ENCODE measurements around the gene MALRD1.

MALRD1 gene

DNA sequence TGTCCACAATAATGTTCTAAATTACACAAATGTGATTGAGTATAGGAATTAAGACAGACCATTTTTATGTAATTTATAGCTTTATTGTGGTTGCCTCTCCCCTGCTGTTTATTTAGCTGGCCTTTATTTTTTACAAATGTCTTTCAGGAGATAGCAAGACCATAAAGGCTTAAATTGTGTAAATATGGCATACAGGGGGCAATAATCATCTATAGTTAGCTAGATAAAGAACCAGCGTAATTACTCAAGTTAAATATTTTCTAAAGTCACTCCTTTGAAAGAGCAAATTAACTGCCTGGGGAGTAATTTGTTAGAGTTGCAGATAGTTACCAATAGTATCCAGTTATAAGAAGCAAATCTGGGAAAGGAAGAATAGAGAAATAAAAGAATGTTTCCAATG, at the start of gene MALRD1:
Gene MALRD1 (plus strand): TSS at position 313 of the 400 bp plus-strand sequence. CDS start 138 bp downstream, outside the sequence.
- DNase-seq, result no peak

DNA sequence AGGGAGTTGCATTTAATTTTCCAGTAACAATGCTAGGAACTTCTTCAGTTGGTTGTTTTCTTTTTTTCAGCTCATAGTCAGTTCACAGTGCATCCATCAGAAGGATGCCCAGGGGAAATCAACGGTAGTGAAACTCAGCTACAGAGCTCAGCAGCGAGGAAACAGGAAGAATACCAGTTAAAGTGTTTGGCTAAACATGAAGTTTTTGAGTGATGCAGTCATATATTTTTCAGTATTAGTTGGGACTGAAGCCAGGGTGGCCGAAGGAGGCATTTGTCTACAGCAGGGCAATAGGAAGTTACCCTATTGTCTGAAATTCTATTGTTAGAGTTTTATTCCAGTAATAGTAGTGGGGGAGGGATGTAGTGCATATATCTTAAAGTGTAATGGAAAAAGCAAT, 45.3 kb upstream of the MALRD1 start:
- DNase-seq, result no peak

DNA sequence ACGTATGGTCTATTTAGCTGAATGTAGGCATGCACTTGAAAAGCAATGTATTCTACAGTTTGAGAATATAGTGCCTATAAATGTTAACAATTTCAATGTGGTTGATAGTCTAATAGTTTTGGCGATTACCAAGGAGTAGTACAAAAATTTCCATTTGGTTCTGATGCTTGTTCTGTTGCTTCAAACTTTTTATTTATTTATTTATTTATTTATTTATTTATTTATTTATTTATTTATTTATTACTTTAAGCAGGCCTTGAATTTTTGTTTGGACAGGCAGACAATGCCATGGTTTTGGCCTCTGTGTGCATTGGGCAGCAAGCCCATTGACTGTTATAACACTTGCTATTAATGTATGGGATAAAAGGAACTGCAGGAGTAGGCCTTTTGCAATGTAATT, 36.5 kb upstream of the MALRD1 start:
- no peak for DNase-seq

DNA sequence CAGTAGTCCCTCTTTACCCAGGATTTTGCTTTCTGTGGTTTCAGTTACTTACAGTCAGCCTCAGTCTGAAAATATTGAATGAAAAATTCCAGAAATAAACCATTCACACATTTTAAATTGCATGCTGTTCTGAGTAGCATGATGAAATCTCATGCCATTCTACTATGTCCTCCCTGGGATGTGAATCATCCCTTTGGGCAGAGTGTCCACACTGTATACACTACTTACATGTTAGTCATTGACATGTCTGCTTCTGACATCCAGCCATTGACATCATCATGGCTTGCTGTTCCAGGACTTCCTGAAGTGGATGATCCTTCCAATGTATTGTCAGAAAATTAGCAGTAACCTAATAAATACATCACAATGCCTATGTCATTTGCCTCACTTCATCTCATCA, 34.6 kb upstream of the MALRD1 start:
- no peak for DNase-seq

DNA sequence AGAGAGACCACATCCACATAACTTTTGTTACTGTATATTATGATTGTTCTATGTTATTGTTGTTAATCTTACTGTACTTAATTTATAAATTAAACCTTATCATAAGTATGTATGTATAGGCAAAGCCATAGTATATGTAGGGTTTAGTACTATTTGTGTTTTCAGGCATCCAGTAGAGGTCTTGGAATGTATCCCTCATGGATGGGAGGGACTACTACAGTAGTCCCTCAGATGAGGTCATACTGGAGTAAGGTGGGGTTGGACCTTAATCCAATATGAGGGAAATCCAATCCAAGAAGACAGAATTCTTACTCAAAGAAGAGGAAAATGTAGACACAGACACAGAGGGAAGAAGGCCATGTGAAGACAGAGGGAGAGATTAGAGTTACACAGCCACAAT, 34.1 kb upstream of the MALRD1 start:
- no peak for DNase-seq

DNA sequence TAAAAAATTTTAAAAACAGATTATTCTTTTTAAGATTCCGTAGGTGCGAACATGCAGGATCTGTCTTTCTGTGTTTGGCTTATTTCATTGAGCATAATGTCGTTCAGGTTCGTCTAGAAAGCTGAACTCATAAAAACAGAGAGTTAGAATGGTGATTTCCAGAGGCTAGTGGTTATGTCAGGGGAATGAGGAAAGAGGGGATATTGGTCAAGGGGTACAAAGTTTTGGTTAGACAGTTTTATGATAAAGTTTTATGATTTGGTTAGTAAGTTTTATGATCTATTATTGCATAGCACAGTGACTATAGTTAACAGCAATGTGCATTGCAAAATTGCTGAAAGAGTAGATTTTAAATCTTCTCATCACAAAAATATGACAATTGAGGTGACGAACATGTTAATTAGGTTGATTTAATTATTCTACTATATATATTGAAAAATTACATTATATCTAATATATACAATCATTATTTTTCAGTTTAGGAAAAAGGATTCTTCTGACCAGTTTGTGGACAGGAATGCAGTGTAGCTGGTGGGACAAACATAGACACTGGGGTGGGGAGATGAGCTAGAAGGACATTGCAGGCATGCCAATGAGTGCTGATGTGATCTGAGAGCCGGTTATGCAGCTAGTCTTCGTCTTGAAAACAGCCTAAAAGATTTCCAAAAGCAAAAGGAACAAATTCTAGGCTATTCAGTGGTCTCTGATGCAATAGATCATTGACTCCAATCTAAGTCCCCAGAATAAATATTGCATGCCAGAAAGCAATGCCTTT, 31.3 kb upstream of the MALRD1 start:
- no peak for DNase-seq

DNA sequence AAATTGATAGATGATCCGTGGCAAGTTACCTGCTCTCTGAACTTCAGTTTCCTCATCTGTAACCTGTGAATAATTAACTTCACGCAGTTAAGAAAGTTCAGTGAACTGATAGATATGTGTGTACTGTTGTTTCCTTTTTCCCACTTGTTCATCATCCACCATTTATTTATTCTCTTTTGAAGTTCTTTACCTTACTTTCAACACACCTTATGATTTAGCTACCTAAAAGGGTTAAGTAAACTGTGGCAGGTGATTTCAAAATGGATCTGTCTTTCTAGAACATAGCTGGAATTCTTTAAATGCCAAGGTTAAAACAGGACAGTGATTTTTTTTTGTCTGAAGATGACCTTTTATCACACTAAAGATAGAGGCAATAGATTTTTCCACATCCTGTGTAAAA, 27.4 kb upstream of the MALRD1 start:
- no peak for DNase-seq

DNA sequence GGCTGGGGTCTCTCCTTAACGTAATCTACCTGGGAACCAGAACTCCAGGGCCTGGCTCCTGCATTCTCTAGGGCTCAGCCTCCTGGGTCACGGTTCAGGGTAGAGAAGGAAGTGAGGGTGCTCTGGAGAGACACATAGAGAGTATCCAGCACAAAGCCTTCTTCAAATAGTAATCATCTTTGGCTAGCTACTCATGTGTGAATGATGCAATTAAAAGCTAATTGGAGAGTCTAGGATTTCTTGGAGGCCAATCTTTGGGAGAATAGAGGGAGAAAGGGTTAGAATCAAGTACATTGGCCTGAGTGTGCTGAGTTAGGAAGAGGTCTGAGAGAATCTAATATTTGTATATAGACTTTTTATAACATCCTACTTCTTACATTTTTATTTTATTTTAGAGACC, 24.0 kb upstream of the MALRD1 start:
- DNase-seq, result no peak

DNA sequence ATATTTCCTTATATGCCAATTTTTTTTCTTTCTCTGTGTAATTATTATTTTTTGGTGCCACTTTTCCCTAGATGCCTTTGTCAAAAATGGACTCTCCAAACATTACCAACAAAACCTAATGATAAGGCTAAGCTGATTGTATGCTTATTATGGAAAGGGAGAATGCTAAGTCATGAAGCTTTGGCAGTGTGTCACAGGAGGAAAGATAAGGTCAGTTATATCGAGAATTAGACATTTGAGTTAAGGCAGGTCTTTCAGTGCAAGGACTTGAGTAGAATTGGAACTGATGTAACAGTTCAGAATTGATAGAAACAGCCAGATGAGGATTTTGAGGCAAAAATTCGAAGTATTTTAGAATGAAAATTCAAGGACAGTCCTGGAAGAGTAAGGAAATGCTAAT, 16.8 kb upstream of the MALRD1 start:
- no peak for DNase-seq

DNA sequence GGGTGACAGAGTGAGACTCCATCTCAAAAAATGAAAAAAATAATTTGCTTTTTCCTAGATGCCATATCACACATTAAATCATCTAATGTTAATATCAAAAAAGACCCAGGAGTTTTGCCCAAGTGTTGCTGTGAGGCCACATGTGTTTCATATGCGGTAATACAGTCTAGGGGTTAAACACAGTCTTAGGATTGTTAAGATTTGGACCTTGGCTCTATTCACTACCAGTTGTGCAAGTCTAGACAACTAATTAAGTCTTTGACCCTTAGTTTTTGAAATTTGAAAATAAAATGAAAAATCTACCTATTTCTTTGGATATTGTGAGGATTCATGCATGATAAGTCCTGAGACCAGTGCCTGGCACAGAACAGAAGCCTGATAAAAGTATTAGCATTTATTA, 14.9 kb upstream of the MALRD1 start:
- DNase-seq, result no peak

DNA sequence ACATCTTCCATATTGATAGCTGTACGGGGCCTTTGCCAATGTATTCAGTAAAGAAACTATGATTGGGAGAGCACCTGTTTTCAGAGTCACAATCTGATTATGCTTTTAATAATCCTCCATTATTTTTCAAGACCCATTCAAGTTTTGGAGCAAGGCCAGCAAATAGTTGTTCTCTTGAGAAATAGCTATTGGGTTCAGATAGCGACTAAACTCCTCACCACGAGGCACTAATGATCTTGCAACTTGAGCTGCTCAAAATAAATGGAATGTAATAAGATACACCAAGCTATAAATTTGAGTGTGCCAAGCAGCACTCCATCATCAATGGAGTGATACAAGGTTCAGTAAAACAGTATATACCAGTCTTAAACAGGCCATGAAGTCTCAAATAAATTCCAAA, 7.4 kb upstream of the MALRD1 start:
- no peak for DNase-seq

DNA sequence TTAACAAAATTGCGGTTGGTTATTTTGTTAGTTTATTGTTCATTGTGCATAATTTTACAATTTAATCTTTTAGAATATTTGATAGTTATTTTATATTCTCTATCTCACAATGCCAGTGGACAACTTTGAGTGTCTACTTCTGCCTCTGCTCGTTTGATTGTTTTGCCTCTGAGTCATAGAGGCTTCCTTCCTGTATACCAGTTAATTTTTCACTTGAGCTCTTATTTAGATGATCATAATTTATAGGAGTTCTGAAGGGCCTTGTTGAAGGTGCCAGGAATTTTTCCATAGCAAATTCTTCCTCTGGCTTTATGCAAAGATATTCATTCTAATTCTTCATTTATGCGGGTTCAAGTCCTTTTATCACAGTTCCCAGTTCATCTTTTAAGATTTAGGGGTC, 5.2 kb upstream of the MALRD1 start:
- DNase-seq, result no peak

DNA sequence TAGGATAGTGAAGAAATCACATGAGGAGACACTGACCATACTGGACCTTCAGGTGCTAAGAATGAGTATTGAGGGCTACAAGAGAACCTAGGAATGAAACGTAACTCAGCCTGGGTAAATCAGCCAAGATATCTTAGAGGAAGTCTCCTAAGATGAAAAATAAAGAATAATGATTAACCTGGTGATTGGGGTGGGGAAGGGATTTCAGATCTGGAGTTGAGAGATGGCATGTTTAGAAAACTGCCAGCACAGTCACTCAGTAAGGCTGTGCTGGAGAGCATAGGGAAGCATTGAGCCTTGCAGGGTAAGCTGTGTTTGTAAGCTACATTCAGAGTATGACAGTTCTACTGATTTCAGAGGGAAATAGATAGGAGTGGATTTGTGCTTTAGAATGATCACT, 1.9 kb upstream of the MALRD1 start:
- DNase-seq, result no peak

DNA sequence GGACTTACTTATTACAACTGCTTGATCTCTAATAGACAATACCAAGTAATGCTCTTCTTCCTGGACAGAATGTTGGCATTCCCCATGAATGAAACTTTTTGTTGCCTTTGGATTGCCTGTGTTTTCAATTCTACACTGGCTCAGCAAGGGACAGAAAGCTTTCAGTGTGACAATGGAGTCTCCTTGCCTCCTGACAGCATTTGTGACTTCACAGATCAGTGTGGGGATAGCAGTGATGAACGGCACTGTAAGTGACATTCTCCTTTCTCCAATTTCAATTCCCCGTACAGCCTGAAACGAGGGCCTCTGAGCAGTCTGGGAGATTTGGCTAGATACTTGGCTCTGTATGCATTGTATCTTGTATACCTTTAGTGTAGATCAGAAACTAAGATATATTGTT, 290 bp downstream of the MALRD1 start:
- no peak for DNase-seq

DNA sequence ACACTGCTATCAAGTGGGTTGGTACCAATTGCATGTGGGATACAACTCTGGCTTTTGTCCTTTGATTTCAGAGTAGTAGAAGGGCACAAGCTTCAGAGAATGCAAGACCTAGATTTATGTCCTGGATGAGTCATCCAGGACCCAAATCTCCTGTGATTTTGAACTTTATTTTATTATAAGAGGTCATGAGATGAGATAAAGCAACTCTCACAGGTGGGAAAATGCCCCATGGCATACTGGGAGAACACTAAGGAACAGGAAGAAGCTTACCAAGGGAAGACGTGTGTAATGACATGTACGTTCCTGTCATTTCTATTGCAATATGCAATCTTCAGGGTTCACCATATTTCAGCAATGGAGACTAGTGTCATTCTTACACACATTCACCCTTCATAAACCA, 966 bp downstream of the MALRD1 start:
- DNase-seq, result no peak

DNA sequence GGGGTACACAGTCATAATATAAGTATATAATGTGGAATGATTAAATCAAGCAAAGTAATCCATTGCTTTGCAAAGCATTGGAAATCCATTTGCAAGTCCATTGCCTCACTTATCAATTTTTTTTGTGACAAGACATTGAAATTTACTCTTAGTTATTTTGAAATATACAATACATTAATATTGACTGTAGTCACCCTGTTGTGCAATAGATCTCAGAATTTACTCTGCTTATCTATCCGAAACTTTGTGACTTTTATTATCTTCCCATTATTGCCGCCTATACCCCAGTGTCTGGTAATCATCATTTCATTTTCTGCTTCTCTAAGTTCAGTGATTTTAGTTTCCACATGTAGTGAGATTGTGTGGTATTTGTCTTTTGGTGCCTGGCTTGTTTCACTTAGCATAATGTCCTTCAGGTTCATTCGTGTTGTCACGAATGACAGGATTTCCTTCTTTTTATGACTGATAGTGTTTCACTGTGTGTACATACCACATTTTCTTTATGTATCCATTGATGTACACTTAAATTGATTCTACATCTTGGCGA, 5.8 kb downstream of the MALRD1 start:
- no peak for DNase-seq

DNA sequence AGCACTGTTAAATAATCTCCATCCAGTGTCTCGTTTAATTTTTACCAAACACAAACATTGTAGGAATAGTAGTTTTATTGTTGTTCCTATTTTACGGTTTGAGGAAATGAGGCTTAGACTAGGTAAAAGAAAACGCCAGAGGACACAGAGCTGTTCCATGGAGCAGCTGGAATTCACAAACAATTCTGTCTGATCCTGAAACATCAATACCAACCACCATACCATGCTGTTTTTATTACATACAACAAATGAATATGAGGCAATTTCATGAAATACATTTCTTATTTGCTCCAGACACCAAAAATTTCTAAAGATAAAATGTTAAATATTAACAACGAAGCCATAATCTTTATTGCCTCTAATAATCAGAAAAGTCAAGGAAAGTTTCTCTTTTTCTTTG, 9.4 kb downstream of the MALRD1 start:
- DNase-seq, result no peak

DNA sequence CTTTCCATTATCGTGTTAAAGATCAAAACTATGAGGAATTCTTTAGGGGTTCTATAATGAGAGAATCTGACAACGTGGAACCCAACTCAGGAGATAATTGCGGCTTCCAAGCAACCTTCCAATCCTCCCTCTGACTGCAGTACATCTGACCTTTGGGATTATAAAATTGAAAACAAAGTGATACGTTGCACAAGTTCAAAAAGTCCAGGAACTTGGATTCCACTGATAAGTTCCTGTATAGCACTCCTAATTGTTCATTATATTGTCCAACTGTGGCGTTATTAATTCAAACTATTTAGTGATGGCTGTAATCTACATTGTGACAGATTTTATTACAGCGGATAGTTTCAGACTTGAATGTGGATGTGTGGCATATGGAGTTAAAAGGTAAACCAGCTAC, 15.4 kb downstream of the MALRD1 start:
- DNase-seq, result no peak

DNA sequence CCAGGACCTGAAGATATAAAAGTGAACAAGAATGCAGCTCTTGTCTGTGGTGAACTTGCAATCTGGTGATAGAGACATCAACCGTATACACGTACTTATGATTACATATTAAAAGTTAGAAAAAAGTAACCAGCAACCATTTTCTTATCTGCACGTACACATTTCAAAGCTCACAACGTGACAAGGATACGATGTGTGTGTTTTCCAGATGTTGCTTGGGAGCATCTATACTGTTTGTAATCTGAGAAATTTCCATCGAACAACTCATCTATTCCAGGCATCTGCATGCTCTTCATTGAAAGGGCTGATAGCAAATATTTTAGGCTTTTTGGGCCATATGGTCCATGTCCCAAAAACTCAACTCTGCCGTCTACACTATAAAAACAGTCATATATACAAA, 23.3 kb downstream of the MALRD1 start:
- no peak for DNase-seq

DNA sequence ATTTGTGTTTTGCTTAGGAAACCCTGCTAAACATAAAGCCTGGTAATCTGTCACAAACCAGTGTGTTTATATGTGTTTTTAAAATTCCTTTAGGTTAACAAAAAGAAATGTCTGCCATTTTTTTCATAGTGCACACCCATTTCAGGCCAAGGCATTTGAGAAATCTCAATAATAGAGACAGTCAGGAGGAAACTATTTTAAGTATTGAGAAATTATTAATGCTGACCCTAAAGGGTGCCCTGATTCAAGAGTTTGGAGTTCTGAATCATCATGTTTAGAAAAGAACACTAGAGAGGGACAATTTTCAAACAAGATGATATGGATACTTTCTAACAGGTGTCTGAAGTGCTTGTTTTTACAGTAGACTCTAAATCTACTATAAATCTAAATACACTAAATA, 28.7 kb downstream of the MALRD1 start:
- DNase-seq, result no peak

DNA sequence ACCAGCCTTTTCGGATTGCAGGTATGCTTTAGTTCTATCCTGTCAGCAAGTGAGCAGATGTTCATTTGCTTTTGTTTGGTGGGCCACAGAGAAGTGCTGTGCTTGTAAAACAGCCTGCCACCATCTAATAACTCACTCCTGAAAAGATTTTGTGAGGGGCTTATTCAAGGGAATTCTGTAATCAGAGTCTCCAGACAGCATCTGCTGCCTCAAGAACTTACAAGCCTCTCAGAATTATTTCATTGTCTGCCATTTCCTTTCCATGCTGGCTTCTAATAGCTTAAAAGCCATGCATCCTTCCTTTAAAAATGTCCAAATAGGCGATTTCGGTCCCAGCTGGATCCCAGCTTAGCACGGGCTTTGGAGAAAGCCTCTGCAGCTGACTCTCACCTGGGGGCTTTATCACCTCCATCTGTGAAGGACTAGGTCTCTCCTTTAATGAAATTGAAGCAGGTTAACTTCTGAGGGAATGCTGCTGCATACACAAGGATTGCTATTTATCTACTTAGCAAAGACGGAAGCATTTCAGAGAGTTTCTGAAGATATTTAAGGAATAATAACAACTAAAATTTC, 48.0 kb downstream of the MALRD1 start:
- DNase-seq, result no peak

DNA sequence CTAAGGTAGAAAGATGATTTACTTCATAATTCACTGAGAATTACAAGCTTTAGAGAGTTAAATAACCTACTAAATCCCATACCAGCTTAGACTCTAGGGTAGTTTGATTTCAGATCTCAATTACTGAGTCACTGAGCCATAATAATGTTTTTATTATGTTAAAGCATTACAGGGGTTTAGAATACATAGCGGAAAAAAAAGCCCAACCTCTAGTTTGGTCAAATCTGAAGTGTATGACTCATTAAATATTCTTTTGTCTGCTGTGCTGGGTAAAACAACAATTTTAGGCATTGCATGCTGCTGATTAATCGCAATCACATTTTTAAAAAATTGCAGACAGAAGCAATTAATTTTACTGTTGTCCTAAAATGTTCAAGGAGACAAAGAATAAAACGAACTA, 48.5 kb downstream of the MALRD1 start:
- no peak for DNase-seq

DNA sequence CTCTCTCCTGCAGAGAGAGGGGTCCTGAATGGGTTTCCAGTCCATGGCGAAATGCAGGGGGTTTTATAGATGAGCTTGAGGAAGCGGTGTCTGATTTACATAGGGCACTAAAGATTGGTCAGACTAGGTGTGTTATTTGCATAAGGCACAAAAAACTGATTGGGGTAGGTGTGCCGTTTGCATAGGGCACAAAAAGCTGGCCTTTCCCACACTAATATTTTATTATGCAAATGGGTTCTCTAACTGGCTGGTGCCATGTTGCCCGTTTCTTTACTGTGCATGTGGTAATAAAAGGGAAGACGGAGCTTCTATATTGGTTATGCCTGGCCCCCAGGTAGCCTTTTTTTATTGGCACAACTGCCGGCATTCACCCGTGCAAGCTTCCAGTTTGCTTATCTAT, 50.2 kb downstream of the MALRD1 start:
- DNase-seq, result no peak

DNA sequence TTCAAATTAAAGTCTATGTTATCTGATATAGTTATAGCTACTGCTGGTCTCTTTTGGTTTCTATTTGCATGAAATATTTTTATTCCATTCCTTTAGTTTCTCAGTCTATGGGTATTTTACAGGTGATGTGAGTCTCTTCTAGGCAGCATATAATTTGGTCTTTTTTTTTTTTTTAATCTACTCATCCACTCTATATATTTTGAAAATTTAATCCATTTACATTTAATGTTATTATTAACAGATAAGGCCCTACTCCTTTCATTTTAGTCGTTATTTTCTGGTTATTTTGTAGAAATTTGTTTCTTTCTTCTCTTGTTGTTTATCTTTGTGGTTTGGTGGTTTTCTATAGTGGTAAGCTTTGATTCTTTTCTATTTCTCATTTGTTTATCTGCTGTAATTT, 58.8 kb downstream of the MALRD1 start:
- DNase-seq, result no peak
